Mesenteric fat pad (tissue), 1 donor: ENCODE results near the gene CRY2. TPM values are rescaled to one million over a fixed set of nuclear protein-coding genes. Genes with fewer than 3 reads are reported as not detected.
A peak's percentile ranks its signal among the peaks of the same experiment; 100 is the strongest.

Source experiments
- DNase-seq: peaks from one replicate; pipeline ENCODE4 v3.0.0-alpha.2; 2020; ENCODE audit warnings: low spot score
- long read RNA-seq: library from polyadenylated mRNA; unstranded; transcript quantifications from one replicate; pipeline ENCODE4 v2.0.0, GENCODE V29; 2020
- total RNA-seq: library from RNA; stranded (reverse); fragmentation: NEBNext Ultra II Directional; extraction: Animal tissue kit (Norgen Biotek cat#: 25700); gene quantifications from one replicate; pipeline ENCODE4 v1.2.1, GENCODE V29; 2021
- donor health status: DM: yes; HTN: yes; CAD: no.

CRY2 gene
- total RNA-seq = 69.9 TPM
- long read RNA-seq, full-length matches to known transcripts = 7 of 49 reads
- long read RNA-seq, partial matches to known transcripts = 21 of 49 reads
- long read RNA-seq, other reads (novel, unspliced or antisense) = 21 of 49 reads

GRCh38 chr11:45846974-45847910 lies at the start of gene CRY2:
Gene CRY2, plus strand, starts transcription at chr11:45847475. Its CDS starts 16 bp downstream, at chr11:45847491.
- peak; percentile 100 for DNase-seq

- peak; percentile 84 for DNase-seq
Observed at GRCh38 chr11:45798793-45799441, 48.4 kb upstream of the CRY2 start.

GRCh38 chr11:45799562-45799961 lies 47.7 kb upstream of the CRY2 start:
- peak; percentile 14 for DNase-seq

- no peak for DNase-seq
Observed at GRCh38 chr11:45800261-45800660, 47.0 kb upstream of the CRY2 start.

GRCh38 chr11:45801723-45802315 lies 45.5 kb upstream of the CRY2 start:
- peak; percentile 22 for DNase-seq

- peak; percentile 67 for DNase-seq
Observed at GRCh38 chr11:45802531-45803317, 44.6 kb upstream of the CRY2 start.

- DNase-seq = peak; percentile 97
Observed at GRCh38 chr11:45803971-45804760, 43.1 kb upstream of the CRY2 start.

- DNase-seq = peak; percentile 99
Observed at GRCh38 chr11:45804761-45805304, 42.4 kb upstream of the CRY2 start, which contains the start of gene SLC35C1. Gene SLC35C1, plus strand, starts transcription at chr11:45805149. Its CDS starts 653 bp downstream, at chr11:45805802.

- DNase-seq = peak; percentile 89
Observed at GRCh38 chr11:45805305-45806071, 41.8 kb upstream of the CRY2 start.

DNA sequence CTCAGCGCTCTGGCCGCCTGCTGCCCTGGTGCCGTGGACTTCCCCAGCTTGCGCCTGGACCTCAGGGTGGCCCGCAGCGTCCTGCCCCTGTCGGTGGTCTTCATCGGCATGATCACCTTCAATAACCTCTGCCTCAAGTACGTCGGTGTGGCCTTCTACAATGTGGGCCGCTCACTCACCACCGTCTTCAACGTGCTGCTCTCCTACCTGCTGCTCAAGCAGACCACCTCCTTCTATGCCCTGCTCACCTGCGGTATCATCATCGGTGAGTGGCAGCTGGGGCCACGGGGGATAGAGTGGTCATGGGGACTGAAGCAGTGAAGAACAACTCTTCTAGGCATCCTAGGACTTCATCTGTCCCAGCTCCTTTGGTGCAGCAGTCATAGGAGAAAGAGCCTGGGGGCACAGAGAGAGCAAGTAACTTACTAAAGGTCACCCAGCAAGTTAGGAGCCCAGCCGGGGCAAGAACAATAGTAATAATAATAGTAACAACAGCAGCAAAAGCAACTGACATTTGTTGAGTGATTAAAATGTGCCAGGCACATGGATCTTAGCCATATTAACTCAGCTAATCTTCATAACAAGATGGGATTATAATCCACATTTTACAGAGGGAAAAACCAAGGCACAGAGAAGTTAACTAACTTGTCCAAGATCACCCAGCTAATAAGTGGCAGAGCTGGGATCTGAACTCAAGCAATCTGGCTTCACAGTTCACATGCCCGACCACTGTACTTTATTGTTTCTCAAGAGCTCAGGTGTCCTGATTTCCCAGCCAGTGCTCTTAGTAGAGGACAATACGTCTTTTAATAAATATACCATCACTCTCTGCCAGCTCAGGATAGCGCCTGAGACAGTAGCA lies 41.0 kb upstream of the CRY2 start:
- DNase-seq = peak; percentile 8

DNA sequence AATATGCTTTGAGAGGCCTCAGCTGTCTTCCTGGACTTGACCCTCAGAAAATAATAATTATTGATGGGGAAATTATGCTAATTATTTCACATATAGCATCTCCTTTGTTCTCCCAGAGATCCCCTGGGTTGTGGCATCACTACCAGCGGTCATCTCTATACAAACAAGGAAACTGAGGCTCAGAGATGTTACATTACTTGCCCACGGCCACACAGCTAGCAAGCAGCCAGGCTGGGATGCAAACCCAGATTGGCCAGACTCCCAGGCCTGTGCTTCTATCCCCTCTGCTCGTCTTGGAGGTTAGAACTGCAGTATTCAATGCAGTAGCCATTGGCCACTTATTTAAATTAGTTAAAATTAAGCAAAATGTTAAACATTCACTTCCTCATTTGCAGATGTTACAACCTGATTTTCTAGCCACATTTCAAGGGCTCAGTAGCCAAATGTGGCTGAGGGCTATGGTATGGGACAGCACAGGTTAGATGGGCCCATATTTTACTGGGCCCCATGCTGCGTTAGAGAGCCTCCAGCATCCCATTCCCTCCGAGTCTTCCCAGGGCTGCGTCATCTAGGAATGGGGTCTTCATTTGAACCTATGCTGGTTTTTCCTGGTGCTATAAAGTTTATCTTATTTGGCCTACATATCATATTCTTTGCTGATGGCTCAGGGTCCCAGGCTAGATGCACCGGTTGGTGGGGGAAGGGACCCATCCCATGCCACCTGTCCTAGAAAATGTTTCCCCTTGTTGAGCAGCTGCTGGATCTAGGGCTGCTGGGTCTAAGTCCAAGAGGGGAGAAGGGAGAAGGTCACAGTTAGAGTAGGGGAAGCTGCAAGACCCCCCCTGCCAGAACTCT lies 40.1 kb upstream of the CRY2 start:
- DNase-seq = peak; percentile 53

DNA sequence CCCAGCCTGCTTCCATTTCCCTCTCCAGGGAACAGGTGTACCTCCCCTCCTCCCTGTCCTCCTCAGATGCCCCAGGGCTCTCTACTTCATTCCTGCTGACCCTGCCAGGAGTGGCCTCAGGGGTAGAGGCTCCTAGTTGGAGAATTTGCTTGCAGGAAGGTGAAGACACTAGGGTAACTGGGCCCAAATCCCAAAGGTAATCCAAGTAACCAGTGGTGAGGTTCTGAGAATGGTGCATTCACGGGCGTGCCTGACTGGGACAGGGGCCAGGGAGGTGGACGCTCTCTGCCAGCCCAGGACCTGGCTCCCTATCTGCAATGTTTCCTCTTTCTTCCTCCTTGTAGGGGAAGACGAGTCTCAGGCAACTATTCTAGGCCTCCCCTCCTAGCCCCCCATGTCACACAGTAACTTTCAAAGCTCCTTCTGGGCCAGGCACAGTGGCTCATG lies 39.5 kb upstream of the CRY2 start:
- peak; percentile 85 for DNase-seq

GRCh38 chr11:45808427-45808826 lies 38.8 kb upstream of the CRY2 start:
- DNase-seq = peak; percentile 74

- peak; percentile 59 for DNase-seq
Observed at GRCh38 chr11:45809456-45810395, 37.5 kb upstream of the CRY2 start.

DNA sequence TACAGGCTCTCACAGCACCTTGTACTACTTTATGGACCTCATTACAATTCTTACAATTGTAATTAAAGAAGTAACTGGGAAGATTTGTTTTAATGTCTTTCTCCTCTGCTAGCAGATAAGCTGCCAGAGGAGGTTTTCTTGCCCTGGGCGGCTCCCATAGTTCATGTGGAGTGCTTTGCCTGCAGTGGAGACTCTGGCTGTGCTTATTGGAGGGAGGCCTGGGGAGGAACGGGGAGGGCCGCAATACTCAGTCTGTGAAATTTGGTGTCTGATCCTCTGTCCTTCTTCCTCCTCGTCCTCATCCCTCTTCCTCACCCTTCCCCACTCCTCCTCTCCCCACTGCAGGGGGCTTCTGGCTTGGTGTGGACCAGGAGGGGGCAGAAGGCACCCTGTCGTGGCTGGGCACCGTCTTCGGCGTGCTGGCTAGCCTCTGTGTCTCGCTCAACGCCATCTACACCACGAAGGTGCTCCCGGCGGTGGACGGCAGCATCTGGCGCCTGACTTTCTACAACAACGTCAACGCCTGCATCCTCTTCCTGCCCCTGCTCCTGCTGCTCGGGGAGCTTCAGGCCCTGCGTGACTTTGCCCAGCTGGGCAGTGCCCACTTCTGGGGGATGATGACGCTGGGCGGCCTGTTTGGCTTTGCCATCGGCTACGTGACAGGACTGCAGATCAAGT lies 36.7 kb upstream of the CRY2 start:
- DNase-seq = peak; percentile 89
